Measurements from ENCODE around the gene ACKR4. TPM values are rescaled to one million over a fixed set of nuclear protein-coding genes. Genes with fewer than 3 reads are reported as not detected.

ACKR4 gene
- total and polyA plus RNA-seq, 9 of the 15 experiments (the other 6 are each of a cell fraction or from before 2014, with no cell fraction given): 0.04 to 0.06 TPM; not detected in 7

GRCh38 chr3:132550579-132551305 is 46.3 kb upstream of the ACKR4 start:
- DNase-seq (ENCODE audit: extremely low read depth in 1 of 4, low spot score in 3 of 4) (peak in 1 of 4 experiments; percentile 6), FAIRE-seq (no peak), ATAC-seq (peak; percentile 45; the same call in 2 of the 3 replicates)
- ChIA-PET POLR2A (no interaction called here), CTCF (ENCODE audit: low intra/inter-chr PET ratio) (no interaction called here)
- no peaks in the 10 kb centered on the region for H3K9me1 ChIP-seq (ENCODE audit: control insufficient read depth, insufficient read depth, low read length)
- no peaks in the 10 kb centered on the region for H3K36me3 ChIP-seq (ENCODE audit: control insufficient read depth, insufficient read depth, low read length)
- H3K27me3 ChIP-seq (ENCODE audit: control insufficient read depth in 2 of 2, insufficient read depth in 2 of 2, low read length in 2 of 2): no peaks in the 10 kb centered on the region
- no peaks in the 10 kb centered on the region for H3K79me2 ChIP-seq (ENCODE audit: control insufficient read depth, insufficient read depth, low read length)
- peak overlapping the region; percentile 88 for H2AFZ ChIP-seq (ENCODE audit: low read depth, low read length)
- TF ChIP-seq ZNF395 (CRISPR knock-in tag; IDR thresholded peaks at IDR 0.05) (peak; percentile 46; the same call in 1 of the 2 replicates), HDAC8 (tag; IDR thresholded peaks at IDR 0.05) (no peak), MAX (CRISPR knock-in tag; IDR thresholded peaks at IDR 0.05) (no peak), MEF2D (tag; conservative IDR thresholded peaks at IDR 0.05; ENCODE audit: low read depth) (peak; percentile 15; the same call in 1 of the 2 replicates), ZNF766 (CRISPR knock-in tag; conservative IDR thresholded peaks at IDR 0.05) (peak; percentile 58), RUNX1 (IDR thresholded peaks at IDR 0.05; ENCODE audit: low read depth) (no peak)
- no peak overlapping the region for H3K9ac ChIP-seq (ENCODE audit: insufficient read depth in 1 of 2, low read depth in 2 of 2, low read length in 2 of 2)
- H3K4me3 ChIP-seq: no peak overlapping the region
- H3K27ac ChIP-seq (ENCODE audit: extremely low read depth, low read depth, low read length): peak overlapping the region; percentile 62; the same call in 2 of the 3 replicates
- H3K4me2 ChIP-seq (ENCODE audit: insufficient read depth, low read length): peak overlapping the region; percentile 24; the same call in 1 of the 2 replicates
- intact Hi-C loops (cut with micrococcal nuclease): no loop called here
- no TSS peak for BruUV-seq (replicated peaks)
- no peaks in the 10 kb centered on the region for H3K9me3 ChIP-seq (replicated peaks; ENCODE audit: control insufficient read depth, insufficient read depth, low read depth, low read length)
- peaks cover 0 to 19% of the 10 kb centered on the region in 2 experiments; a peak in 4 of 5 replicates for H3K4me1 ChIP-seq (replicated peaks in 1 of 2; ENCODE audit: control insufficient read depth in 2 of 2, insufficient read depth in 2 of 2, low read length in 2 of 2)
- 15% methylated on average over 3 of the region's 3 CpGs for WGBS (ENCODE audit: insufficient coverage, low coverage, missing lambda C conversion rate)
- H4K20me1 ChIP-seq (replicated peaks; ENCODE audit: control insufficient read depth, insufficient read depth, low read length): no peaks in the 10 kb centered on the region
- in situ Hi-C loops (cut with MboI): no loop called here

Measured in K562 (cell line).